Neural crest cell (in vitro differentiated cells): ENCODE data around the gene GDPGP1. TPM values are rescaled to one million over a fixed set of nuclear protein-coding genes. Genes with fewer than 3 reads are reported as not detected.
"Not testable (repeated sequence)": the region's sequence is repeated elsewhere in the genome, so short reads cannot be mapped to it uniquely, and the experiment has no call there.

Source experiments
- DNase-seq: peaks from one replicate; pipeline ENCODE4 v3.0.0; 2021; ENCODE audit warnings: low read depth, mixed read lengths, low spot score
- H3K27ac Mint-ChIP-seq: one replicate; pipeline ENCODE4 v1.8.0; 2021; ENCODE audit warnings: mild to moderate bottlenecking, mixed read lengths; ENCODE audit not compliant: unreplicated experiment
- H3K27me3 Mint-ChIP-seq: 2 replicates; pipeline ENCODE4 v1.8.0; 2021; ENCODE audit warnings: low read depth, mild to moderate bottlenecking, mixed read lengths
- H3K36me3 Mint-ChIP-seq: 2 replicates; pipeline ENCODE4 v1.8.0; 2021; ENCODE audit warnings: low read depth, mild to moderate bottlenecking, mixed read lengths
- H3K4me1 Mint-ChIP-seq: 2 replicates; pipeline ENCODE4 v1.8.0; 2021; ENCODE audit warnings: mixed read lengths
- H3K4me3 Mint-ChIP-seq: one replicate; pipeline ENCODE4 v1.8.0; 2021; ENCODE audit warnings: mild to moderate bottlenecking, mixed read lengths
- H3K9me3 Mint-ChIP-seq: 2 replicates; pipeline ENCODE4 v1.8.0; 2021; ENCODE audit warnings: mixed read lengths
- total RNA-seq: library from RNA; stranded (reverse); gene quantifications from 2 replicates; pipeline ENCODE4 v1.2.1, GENCODE V29; 2021
- TF ChIP-seq, protein P1 (sequence below): fragments of 200-600 bp; sonication (generic); conservative IDR thresholded peaks from 2 replicates; pipeline ENCODE4 v1.5.0; 2021; ENCODE audit warnings: antibody characterized with exemption, mild to moderate bottlenecking

The GDPGP1 gene
- total RNA-seq, 1 donor from 2014 or later, result 7.0 TPM

DNA sequence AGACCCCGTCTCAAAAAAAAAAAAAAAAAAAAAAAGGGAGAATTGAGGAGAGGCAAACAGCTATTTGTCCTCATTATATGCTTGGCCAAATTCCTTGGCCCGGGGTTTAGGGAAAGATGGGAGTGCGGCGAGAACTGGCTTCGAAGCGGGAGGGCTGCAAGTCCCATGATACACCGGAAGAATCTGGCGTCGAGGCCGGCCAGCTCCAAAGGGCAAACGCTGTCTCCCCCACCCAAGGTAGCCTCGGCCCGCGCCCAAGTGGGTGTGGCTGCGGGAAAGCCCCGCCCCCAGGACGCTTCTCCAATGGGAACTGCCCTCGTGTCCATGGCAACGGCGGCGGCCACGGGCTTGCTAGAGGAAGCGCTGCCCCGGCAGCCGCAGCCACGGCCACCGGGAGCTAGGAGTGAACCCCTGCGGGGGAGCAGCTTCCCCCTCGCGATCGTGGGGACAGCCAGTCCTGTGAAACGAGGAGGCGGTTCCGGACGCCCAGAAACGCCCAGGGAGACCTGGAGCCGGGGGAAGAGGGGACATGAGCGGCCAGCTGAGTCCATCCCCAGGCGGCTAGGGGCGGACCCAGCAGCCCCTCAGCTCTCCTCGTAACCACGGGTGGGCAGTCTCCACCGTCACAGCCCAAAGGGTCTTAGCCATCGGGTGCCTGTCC lies 15.3 kb downstream of the GDPGP1 start, which contains the start of gene TTLL13:
Gene TTLL13 (plus strand): TSS at position 354 of the 661 bp plus-strand sequence. CDS start 1,075 bp downstream, outside the sequence.
- no peaks in the 10 kb centered on the region for H3K9me3 Mint-ChIP-seq
- DNase-seq, result peak; percentile 97
- no peaks in the 10 kb centered on the region for H3K36me3 Mint-ChIP-seq
- peak within 1 kb of the TSS; percentile 81 for H3K4me3 Mint-ChIP-seq
- H3K4me1 Mint-ChIP-seq, result peaks cover 14% of the 10 kb centered on the region
- TF ChIP-seq, protein P1, sequence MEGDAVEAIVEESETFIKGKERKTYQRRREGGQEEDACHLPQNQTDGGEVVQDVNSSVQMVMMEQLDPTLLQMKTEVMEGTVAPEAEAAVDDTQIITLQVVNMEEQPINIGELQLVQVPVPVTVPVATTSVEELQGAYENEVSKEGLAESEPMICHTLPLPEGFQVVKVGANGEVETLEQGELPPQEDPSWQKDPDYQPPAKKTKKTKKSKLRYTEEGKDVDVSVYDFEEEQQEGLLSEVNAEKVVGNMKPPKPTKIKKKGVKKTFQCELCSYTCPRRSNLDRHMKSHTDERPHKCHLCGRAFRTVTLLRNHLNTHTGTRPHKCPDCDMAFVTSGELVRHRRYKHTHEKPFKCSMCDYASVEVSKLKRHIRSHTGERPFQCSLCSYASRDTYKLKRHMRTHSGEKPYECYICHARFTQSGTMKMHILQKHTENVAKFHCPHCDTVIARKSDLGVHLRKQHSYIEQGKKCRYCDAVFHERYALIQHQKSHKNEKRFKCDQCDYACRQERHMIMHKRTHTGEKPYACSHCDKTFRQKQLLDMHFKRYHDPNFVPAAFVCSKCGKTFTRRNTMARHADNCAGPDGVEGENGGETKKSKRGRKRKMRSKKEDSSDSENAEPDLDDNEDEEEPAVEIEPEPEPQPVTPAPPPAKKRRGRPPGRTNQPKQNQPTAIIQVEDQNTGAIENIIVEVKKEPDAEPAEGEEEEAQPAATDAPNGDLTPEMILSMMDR, result no peak
- H3K27ac Mint-ChIP-seq, result no peak within 1 kb of the TSS
- H3K27me3 Mint-ChIP-seq, result no peaks in the 10 kb centered on the region

DNA sequence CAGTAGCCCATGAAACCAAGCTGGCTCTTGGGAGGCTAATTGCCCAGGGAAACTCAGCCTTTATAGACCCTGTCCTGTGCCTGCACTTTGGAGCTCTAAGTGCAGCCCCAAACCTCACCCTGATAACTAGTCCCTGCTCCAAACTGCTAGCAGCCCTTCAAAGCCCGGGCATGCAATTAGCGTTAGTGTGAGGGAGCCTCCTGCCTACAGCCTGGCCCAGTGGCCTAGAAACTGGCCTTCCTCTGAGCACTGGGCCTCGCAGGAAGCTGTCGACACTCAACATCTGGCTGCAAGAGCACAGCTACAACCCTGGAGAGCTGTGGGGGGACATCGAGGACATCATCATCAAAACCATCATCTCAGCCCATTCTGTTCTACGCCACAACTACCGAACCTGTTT lies 23.8 kb downstream of the GDPGP1 start:
- no peak for DNase-seq
- TF ChIP-seq, protein P1, result no peak
- Mint-ChIP-seq H3K36me3 (no peaks in the 10 kb centered on the region), H3K27ac (no peak overlapping the region), H3K27me3 (peaks cover 8% of the 10 kb centered on the region), H3K9me3 (no peaks in the 10 kb centered on the region), H3K4me1 (peaks cover 7% of the 10 kb centered on the region), H3K4me3 (no peak overlapping the region)

DNA sequence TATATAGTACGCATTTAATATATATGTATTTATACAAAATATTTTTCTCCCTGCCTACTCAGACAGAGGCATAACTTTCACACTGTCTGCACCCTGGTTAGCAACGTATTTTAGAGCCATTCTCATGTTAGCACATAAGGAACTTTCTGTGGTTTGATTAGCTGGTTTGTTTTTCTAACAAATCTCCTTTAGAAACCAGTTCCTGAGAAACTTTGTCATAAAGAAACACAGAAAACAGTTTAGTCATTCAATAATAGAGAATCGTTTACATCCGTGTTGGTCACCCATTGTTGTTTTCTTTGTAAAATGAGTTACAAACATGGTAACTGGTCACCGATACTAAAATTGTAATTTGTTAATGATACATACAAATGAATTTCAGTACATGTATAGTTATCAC lies 25.5 kb downstream of the GDPGP1 start:
- Mint-ChIP-seq H3K27ac (no peak overlapping the region), H3K4me3 (no peak overlapping the region), H3K27me3 (peaks cover 8% of the 10 kb centered on the region), H3K4me1 (peaks cover 23% of the 10 kb centered on the region), H3K36me3 (no peaks in the 10 kb centered on the region), H3K9me3 (no peaks in the 10 kb centered on the region)
- no peak for DNase-seq
- TF ChIP-seq, protein P1, result no peak

DNA sequence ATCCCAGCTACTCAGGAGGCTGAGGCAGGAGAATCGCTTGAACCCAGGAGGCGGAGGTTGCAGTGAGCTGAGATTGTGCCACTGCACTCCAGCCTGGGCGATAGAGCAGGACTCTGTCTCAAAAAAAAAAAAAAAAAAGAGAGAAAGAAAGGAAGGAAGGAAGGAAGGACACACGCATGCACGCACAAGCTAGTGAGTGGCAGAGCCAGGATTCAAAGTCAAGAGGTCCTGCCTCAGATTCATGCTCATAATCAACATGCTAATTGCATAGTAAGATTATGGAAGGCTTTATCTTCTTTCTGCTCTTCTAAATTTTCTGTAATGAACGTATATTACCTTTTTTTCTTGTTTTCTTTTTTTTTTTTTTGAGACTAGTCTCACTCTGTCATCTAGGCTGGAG lies 26.7 kb downstream of the GDPGP1 start:
- H3K27ac Mint-ChIP-seq, DNase-seq, H3K4me3 Mint-ChIP-seq, H3K9me3 Mint-ChIP-seq, H3K27me3 Mint-ChIP-seq, H3K36me3 Mint-ChIP-seq: not testable (repeated sequence)
- peaks cover 33% of the 10 kb centered on the region for H3K4me1 Mint-ChIP-seq

DNA sequence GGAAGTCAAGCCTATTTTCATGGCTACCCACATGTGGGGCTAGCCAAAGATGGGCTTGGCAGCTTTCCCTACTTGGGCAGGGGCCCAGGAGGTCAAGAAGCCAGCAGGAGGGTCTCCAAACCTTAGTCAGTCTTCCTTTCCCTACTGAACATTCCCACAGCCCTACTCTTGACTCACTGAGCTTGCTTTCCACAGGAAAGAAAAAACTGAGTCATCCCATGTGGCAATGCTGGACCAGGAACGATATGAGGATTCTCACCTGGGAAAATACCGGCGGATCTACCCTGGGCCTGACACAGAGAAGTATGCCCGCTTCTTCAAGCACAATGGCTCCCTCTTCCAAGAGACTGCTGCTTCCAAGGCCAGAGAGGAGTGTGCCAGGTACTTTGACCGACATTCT lies 27.8 kb downstream of the GDPGP1 start:
- Mint-ChIP-seq H3K36me3 (no peaks in the 10 kb centered on the region), H3K27ac (peak overlapping the region; percentile 91), H3K4me1 (peaks cover 43% of the 10 kb centered on the region), H3K27me3 (peaks cover 8% of the 10 kb centered on the region), H3K4me3 (peak overlapping the region; percentile 25), H3K9me3 (no peaks in the 10 kb centered on the region)
- no peak for DNase-seq
- TF ChIP-seq, protein P1, result no peak

DNA sequence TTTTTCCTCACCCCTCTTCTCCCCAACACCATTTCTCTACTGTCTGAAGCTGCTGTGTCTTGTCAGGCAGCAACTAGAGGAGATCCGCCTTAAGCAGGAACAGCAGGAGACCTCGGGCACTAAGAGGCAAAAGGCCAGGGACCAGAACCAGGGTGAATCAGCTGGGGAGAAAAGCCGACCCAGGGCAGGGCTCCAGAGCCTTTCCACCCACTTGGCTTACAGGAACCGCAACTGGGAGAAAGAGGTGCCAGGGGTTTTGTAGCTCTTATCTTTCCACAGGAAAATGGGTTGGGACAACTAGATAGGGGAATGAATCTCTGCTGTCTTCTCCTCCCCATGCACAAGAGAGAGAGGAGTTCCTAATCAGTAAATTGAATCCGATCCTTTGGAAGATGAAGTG lies 28.4 kb downstream of the GDPGP1 start:
- peak overlapping the region; percentile 25 for H3K4me3 Mint-ChIP-seq

More for the DNA sequence above, 28.4 kb downstream of the GDPGP1 start:
- TF ChIP-seq, protein P1, result no peak
- peaks cover 8% of the 10 kb centered on the region for H3K27me3 Mint-ChIP-seq
- H3K27ac Mint-ChIP-seq, result peak overlapping the region; percentile 91
- no peaks in the 10 kb centered on the region for H3K9me3 Mint-ChIP-seq
- no peak for DNase-seq
- no peaks in the 10 kb centered on the region for H3K36me3 Mint-ChIP-seq
- peaks cover 44% of the 10 kb centered on the region for H3K4me1 Mint-ChIP-seq
